ENCODE measurements around the gene PDP2.

DNA sequence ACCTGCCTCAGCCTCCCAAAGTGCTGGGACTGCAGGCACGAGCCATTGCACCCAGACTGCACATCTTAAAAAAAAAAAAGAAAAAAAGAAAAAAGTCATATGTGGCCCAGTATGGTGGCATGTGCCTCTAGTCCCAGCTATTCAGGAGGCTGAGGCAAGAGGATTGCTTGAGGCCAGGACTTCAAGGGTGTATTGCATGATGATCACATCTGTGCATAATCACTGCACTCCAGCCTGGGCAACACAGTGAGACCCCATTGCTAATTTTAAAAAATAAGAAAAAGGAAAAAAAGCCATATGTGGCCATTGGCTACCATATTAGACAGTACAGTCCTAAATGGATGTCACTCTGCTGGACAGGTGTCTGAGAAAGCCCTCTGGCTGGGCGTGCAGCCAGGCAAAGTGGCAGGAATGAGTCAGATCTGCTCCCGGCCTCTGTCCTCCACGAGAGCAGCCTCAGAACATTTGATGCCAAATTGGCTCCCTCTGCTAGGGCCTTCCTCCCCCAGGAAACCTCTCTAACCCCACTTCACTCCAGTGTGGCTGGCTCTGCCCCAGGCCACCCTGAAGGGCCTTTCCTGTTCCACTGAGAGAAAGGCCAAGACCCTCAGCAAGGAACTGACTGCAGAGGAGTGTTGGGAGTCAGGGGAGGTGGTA, 21.4 kb upstream of the PDP2 start:
- TF ChIP-seq, protein P1, sequence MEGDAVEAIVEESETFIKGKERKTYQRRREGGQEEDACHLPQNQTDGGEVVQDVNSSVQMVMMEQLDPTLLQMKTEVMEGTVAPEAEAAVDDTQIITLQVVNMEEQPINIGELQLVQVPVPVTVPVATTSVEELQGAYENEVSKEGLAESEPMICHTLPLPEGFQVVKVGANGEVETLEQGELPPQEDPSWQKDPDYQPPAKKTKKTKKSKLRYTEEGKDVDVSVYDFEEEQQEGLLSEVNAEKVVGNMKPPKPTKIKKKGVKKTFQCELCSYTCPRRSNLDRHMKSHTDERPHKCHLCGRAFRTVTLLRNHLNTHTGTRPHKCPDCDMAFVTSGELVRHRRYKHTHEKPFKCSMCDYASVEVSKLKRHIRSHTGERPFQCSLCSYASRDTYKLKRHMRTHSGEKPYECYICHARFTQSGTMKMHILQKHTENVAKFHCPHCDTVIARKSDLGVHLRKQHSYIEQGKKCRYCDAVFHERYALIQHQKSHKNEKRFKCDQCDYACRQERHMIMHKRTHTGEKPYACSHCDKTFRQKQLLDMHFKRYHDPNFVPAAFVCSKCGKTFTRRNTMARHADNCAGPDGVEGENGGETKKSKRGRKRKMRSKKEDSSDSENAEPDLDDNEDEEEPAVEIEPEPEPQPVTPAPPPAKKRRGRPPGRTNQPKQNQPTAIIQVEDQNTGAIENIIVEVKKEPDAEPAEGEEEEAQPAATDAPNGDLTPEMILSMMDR (IDR thresholded peaks at IDR 0.05), result no peak
- no peak for TF ChIP-seq POLR2A (IDR thresholded peaks at IDR 0.05)

All from adrenal gland (tissue), 5 donors.